ENCODE results near the gene ZFP3. TPM values are rescaled to one million over a fixed set of nuclear protein-coding genes. Genes with fewer than 3 reads are reported as not detected.
"Not testable (repeated sequence)": the region's sequence is repeated elsewhere in the genome, so short reads cannot be mapped to it uniquely, and the experiment has no call there.

The ZFP3 gene
- total RNA-seq, 1 donor from 2014 or later, result 2.0 TPM

DNA sequence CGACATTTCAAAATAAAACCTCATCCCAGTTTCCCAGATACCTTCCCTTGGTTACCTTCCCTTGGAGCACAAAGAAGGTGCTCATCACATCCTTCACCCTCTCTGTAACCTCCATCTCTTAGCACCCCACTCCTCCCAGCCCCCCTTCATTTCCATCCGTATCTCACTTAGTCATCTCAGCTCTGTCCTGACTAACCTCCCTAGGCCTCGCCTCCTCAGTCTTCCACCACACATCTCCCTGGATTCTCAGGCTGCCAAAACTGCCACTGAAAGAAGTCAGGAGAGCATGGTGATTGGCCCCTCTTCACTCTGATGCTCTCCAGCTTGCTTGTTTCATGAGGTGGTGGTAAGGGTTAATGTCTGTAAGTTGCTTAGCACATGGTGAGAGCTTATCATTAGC, 2.3 kb downstream of the ZFP3 start:
- no peak for DNase-seq

DNA sequence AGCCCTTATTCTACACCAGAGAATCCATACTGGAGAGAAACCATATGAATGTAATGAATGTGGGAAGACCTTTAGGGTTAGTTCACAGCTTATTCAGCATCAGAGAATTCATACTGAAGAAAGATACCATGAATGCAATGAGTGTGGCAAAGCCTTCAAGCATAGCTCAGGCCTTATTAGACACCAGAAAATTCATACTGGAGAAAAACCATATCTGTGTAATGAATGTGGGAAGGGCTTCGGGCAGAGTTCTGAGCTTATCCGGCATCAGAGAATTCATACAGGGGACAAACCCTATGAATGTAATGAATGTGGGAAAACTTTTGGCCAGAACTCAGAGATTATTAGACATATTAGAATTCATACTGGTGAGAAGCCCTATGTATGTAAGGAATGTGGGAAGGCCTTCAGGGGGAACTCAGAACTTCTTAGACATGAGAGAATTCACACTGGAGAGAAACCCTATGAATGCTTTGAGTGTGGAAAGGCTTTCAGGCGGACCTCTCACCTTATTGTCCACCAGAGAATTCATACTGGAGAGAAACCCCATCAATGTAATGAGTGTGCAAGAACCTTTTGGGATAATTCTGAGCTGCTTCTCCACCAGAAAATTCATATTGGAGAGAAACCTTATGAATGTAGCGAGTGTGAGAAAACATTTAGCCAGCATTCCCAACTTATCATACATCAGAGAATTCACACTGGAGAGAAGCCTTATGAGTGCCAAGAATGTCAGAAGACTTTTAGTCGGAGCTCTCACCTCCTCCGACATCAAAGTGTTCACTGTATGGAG, 14.1 kb downstream of the ZFP3 start:
- DNase-seq, result no peak

DNA sequence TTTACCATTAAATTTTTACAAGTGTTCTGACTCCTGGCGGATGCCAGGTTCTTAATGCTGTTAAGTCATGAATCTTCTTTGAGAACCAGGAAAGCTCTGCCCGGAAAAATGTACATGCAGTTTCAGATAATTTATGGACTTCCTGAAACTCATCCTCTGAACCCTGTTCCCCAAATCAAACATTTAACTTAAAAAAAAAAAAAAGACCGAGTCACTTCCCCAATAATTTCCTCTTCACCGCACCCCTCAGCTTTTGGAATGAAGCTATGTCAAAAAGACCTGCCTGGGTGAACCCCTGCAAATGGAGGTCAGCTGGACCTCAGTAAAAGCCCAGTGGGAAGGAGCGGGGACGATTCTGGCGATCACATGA, 18.4 kb downstream of the ZFP3 start:
- no peak for DNase-seq

DNA sequence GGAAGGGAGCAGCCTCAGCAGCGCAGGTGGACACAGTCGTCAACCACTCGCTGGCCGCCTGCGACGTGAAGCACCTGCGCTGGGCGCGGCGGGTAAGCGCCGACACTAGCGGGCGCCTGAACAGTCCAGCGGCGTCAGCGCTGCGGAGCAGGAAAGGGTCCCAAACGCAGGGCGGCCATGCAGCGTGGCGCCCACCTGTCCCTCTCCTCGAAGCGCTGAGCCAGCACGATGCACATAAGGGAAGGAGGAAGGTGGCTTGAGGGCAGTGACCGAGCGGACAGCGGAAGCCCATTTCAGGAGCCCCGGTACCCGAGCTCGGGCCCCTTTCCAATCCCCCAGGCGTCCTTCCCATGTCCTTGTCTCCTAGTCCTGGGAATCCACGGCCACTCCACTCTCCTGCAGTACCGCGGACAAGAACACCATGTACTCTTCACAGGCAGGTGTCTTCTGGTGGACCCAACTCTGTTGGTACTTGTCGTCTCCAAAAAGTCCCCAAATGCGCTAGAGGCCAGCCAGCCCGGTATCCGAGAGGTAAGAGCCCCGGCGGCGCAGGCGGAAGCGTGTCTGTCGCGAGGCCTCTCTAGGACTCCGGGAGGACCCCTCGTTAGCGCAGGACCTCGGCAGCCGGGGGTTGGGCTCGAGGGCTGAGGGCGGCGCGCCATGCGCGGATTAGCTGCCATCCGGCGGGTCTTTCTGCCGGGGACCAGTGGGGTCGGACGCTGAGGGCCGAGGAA, 19.0 kb downstream of the ZFP3 start:
- DNase-seq, result no peak

DNA sequence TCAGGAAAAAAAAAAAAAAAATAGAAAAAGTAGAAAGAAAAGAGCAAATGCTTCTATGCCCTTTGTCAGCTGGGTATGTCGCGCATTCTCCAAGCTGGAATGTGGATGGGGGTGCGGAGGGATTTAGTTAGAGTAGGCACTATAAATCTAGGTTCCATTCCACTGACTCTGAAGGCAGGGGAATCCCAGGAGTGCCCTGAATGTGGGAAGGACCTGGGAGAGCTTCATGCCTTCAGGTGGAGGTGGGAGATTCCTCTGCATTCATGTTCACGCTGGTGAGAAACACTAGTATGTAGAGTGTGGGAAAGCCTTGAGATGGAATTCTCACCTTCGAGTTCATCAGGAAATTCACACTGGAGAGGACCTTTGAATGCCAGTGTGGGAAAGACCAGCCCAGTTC, 21.0 kb downstream of the ZFP3 start:
- no peak for DNase-seq

- DNase-seq, result no peak
These were observed 22.6 kb downstream of the ZFP3 start for GRCh38 chr17:5100832-5101231.

DNA sequence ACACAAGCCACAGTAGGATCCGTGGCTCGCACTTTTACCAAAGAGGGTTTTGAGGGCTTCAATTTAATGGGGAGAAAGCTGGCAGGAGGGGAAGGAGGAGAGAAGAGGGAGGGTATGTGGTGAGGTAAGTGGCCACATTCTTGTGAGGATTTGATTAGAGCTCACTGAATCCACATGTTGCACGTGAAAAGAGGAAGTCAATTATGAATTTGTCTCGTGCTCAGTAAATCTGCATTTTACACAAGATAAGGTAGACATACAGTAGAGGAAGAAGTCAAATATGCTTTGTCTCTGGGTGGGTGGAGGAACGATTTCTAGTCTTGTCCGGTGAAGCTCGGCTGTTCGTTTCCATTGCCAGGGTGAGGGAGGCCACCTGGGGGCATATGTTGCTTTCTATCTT, 32.5 kb downstream of the ZFP3 start:
- peak; percentile 16 for DNase-seq

GRCh38 chr17:5111402-5112204, 33.3 kb downstream of the ZFP3 start, which contains the start of gene ZNF232:
ZNF232 (minus strand) TSS chr17:5111878; CDS start chr17:5111822, 56 bp downstream.
- peak; percentile 95 for DNase-seq

- no peak for DNase-seq
These were observed 37.7 kb downstream of the ZFP3 start, which contains the start of gene USP6 for GRCh38 chr17:5115673-5116651. USP6 (plus strand) TSS chr17:5116032; CDS start chr17:5130368, 14,336 bp downstream.

DNA sequence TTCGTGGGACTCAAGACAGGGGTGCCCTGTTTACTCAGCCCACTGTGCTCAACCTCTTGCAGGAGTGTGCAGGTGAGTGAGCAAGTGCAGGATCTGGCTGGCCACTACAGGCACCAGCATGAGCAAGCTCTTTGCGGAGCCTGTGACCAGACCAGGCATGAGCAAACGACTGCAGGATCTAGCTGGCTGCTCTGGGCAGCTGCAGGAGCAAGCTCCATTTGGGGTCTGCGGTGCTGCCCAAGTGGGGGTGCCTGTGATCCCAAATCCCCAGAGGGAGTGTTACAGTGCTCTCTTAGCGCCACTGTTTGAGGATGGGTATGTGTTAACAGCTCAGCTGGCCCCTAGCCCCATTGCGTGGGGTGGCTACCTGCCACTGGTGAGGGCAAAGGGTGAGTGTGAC, 40.0 kb downstream of the ZFP3 start:
- DNase-seq, result no peak

DNA sequence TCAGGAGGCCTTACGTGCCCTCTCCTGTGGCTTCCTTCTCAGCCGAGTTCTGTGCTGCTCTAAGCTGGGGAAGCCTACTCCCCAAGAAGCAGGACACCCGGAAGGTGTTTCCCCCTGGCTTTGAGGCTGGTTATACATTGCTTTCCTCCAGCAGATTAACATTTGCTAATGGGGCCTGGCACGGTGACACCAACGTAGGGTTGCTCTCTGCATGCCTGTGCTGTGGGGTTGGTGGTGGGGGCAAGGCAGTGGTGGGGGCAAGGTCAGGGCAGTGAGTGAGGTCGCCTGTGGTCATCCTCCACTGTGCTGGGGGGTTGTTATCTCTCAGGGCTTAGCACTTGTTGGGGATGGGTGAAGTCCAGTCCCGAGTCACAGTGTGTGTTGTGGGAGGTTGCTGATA, 41.8 kb downstream of the ZFP3 start:
- no peak for DNase-seq

GRCh38 chr17:5120436-5121185, 42.3 kb downstream of the ZFP3 start:
- not testable (repeated sequence) for DNase-seq

- no peak for DNase-seq
These were observed 43.0 kb downstream of the ZFP3 start for GRCh38 chr17:5121186-5121841.

DNA sequence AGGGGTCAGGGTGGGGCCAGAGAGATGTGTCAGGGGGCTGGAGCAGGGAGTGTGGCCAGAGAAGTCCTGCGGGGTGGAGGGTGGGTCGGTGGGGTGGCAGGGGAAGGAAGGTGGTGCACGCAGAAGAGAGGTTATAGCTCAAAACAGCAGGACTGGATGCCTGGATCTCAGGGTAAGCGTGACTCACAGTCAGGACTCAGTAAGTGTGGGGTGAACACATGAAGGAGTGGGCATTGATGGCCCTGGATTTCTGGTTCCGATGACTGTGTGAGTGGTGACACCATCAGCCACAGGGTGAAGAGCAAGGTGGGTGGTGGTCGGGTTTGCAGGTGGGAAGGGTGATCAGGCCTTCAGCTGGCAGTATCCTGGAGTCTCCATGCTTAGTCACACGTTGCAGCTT, 43.8 kb downstream of the ZFP3 start:
- not testable (repeated sequence) for DNase-seq

DNA sequence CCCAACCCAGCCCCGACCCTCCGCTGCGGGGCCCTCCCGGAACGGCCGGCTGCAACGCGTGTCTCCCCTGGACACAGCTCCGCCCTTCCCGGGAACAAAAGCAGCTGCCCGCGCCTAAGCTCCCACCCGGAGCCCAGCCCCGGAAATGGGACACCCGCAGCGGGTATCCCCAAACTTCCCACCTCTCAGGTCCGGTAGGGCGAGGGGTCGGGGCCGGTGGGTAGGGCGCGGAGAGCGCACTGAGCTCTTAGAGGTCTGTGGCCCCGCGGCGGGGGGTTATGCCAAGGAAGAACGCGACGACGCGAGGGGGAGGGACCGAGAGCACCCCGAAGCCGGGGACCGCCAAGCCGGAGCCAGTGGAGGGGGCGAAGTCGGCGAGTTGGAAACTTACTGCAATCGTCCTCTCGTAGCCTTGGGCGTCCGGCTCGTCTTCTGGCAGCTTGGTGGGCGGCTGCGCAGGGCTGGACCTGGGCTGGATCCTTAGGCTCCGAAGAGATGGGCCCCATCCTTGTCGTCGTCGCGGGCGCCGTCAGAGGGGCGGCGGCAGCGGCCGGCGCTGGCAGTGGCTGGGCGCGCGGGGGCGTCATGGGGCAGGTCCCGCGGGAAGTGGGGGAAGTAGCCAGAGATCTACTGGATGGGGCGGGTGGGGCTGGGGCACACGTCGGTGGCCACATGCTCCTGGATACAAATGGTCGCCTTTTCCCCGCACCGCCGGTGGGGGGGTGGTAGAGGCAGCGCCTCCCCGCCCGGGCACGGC, 44.5 kb downstream of the ZFP3 start:
- DNase-seq, result no peak

DNA sequence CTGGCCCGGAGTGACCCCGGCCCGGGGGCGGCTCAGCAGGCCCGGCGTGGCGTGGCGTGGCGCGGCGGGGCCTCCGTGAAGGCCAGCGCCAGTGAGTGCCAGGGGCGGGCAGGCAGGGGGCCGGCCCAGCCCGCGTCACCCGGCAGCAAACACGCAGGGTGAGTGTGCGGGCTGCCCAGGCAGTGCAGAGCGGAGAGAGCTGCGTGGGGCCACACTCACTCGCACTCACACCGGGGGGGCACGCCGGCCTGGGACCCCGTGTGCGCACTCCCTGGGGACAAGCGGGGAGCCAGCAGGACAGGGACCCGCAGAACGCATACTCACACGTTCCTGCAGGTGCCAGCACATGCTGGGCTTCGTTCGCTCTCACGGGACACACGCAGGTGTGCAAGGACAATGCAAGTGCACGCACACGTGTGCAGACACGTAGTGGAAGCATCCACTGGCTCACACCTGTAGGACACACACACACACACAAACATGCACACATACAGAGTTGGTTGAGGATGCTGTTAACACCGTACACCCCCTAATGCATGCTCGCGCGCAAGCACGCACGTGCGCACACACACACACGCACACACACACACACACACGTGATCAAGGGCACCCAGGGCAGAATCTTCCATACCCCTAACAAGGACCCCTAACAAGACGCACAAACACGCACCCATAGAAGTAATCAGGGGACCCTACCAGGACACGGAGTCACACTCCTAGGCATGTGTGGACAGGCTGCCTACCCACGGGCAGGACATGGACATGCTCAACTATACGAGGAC, 45.3 kb downstream of the ZFP3 start:
- DNase-seq, result no peak

GRCh38 chr17:5124125-5124760, 46.0 kb downstream of the ZFP3 start:
- not testable (repeated sequence) for DNase-seq

DNA sequence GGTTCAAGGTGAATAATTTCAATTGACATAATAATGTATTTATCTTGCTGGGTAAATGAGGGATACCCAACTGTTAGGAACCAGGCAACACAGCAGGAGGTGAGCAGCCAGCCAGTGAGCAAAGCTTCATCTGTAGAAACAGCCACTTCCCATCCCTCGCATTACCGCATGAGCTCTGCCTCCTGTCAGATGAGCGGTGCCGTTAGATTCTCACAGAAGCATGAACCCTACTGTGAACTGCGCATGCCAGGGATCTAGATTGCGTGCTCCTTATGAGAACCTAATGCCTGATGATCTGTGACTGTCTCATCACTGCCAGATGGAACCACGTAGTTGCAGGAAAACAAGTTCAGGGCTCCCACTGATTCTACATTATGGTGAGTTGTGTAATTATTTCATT, 46.6 kb downstream of the ZFP3 start:
- not testable (repeated sequence) for DNase-seq
